Neural progenitor cell (in vitro differentiated cells): ENCODE data around the gene ZNF280D. TPM values are rescaled to one million over a fixed set of nuclear protein-coding genes. Genes with fewer than 3 reads are reported as not detected.

ENCODE experiments used
- DNase-seq: peaks from one replicate; pipeline ENCODE4 v3.0.0-alpha.2; 2016; ENCODE audit warnings: low spot score
- H2AFZ ChIP-seq: fragments of 200-600 bp; sonication (generic); replicated peaks from 2 replicates; pipeline ENCODE4 v1.6.1; 2016; ENCODE audit warnings: antibody characterized with exemption
- H3F3A ChIP-seq: fragments of 200-600 bp; sonication (generic); 2 replicates; pipeline ENCODE4 v1.6.1; 2016; ENCODE audit warnings: antibody characterized with exemption, low read depth
- H3K27ac ChIP-seq: fragments of 200-600 bp; sonication (generic); 2 replicates; pipeline ENCODE4 v1.5.1; 2016; ENCODE audit warnings: mild to moderate bottlenecking
- H3K27me3 ChIP-seq: fragments of 200-600 bp; sonication (generic); 2 replicates; pipeline ENCODE4 v1.6.1; 2016; ENCODE audit warnings: mild to moderate bottlenecking, moderate library complexity
- H3K36me3 ChIP-seq: fragments of 200-600 bp; sonication (generic); 2 replicates; pipeline ENCODE4 v1.5.1; 2016
- H3K4me1 ChIP-seq: fragments of 200-600 bp; sonication (generic); 2 replicates; pipeline ENCODE4 v1.6.1; 2016; ENCODE audit warnings: mixed run types
- H3K4me2 ChIP-seq: fragments of 200-600 bp; sonication (generic); 2 replicates; pipeline ENCODE4 v1.6.1; 2016
- H3K4me3 ChIP-seq: fragments of 200-600 bp; sonication (generic); 2 replicates; pipeline ENCODE4 v1.5.1; 2016
- H3K79me2 ChIP-seq: fragments of 200-600 bp; sonication (generic); 2 replicates; pipeline ENCODE4 v1.6.1; 2016; ENCODE audit warnings: low read depth
- H3K9ac ChIP-seq: fragments of 200-600 bp; sonication (generic); 2 replicates; pipeline ENCODE4 v1.6.1; 2016
- H3K9me3 ChIP-seq: fragments of 200-600 bp; sonication (generic); 2 replicates; pipeline ENCODE4 v1.5.1; 2016; ENCODE audit warnings: low read depth
- H4K20me1 ChIP-seq: fragments of 200-600 bp; sonication (generic); 2 replicates; pipeline ENCODE4 v1.6.1; 2016; ENCODE audit warnings: low read depth
- H3K27ac Mint-ChIP-seq: 3 replicates; pipeline ENCODE4 v1.8.0; 2021; ENCODE audit warnings: mixed read lengths
- H3K27me3 Mint-ChIP-seq: 2 replicates; pipeline ENCODE4 v1.8.0; 2022; ENCODE audit warnings: low read depth, mild to moderate bottlenecking, inconsistent platforms, moderate library complexity, mixed read lengths; ENCODE audit not compliant: insufficient read depth
- H3K36me3 Mint-ChIP-seq: 3 replicates; pipeline ENCODE4 v1.8.0; 2021; ENCODE audit warnings: mixed read lengths
- H3K4me1 Mint-ChIP-seq: 3 replicates; pipeline ENCODE4 v1.8.0; 2021; ENCODE audit warnings: mixed read lengths
- H3K4me3 Mint-ChIP-seq: 3 replicates; pipeline ENCODE4 v1.8.0; 2021; ENCODE audit warnings: mild to moderate bottlenecking, moderate library complexity, mixed read lengths
- H3K9me3 Mint-ChIP-seq: 3 replicates; pipeline ENCODE4 v1.8.0; 2020; ENCODE audit warnings: mixed read lengths
- CTCF ChIP-seq: fragments of 200-600 bp; sonication (generic); IDR thresholded peaks from 2 replicates; pipeline ENCODE4 v1.5.1; 2017; ENCODE audit warnings: antibody characterized with exemption, mild to moderate bottlenecking
- EZH2 ChIP-seq: fragments of 200-600 bp; sonication (generic); IDR thresholded peaks from 2 replicates; pipeline ENCODE4 v1.6.1; 2017; ENCODE audit warnings: antibody characterized with exemption, mild to moderate bottlenecking, moderate library complexity
- EZH2phosphoT487 ChIP-seq: fragments of 200-600 bp; sonication (generic); IDR thresholded peaks from 2 replicates; pipeline ENCODE4 v1.6.1; 2017; ENCODE audit warnings: antibody characterized with exemption
- total RNA-seq: library from RNA; depleted of rRNA; stranded (reverse); fragments of >200 nt; gene quantifications from 2 replicates; pipeline ENCODE4 v1.2.3, GENCODE V29; 2015; ENCODE audit warnings: low replicate concordance

Gene ZNF280D
- total RNA-seq, 1 donor from 2014 or later: 9.9 TPM

GRCh38 chr15:56749982-56750381, 16.7 kb upstream of the ZNF280D start:
- H3K36me3 Mint-ChIP-seq: no peaks in the 10 kb centered on the region
- H3K4me3 ChIP-seq: no peak overlapping the region
- H3K4me2 ChIP-seq: no peak overlapping the region

GRCh38 chr15:56744701-56745683, 11.7 kb upstream of the ZNF280D start:
- H3K27me3 Mint-ChIP-seq: no peaks in the 10 kb centered on the region
- H3K36me3 ChIP-seq: no peaks in the 10 kb centered on the region
- no peak for TF ChIP-seq EZH2phosphoT487
- TF ChIP-seq CTCF: no peak
- no peaks in the 10 kb centered on the region for H3K36me3 Mint-ChIP-seq
- no peak overlapping the region for H3K4me3 Mint-ChIP-seq
- no peaks in the 10 kb centered on the region for H3K4me1 Mint-ChIP-seq
- no peaks in the 10 kb centered on the region for H3K79me2 ChIP-seq
- no peaks in the 10 kb centered on the region for H3K9me3 Mint-ChIP-seq
- no peak overlapping the region for H2AFZ ChIP-seq
- no peak overlapping the region for H3K4me3 ChIP-seq
- no peak overlapping the region for H3K4me2 ChIP-seq
- no peaks in the 10 kb centered on the region for H3F3A ChIP-seq
- no peak overlapping the region for H3K9ac ChIP-seq
- no peaks in the 10 kb centered on the region for H3K27me3 ChIP-seq
- no peaks in the 10 kb centered on the region for H4K20me1 ChIP-seq
- DNase-seq: no peak
- no peaks in the 10 kb centered on the region for H3K4me1 ChIP-seq
- no peak overlapping the region for H3K27ac Mint-ChIP-seq
- H3K27ac ChIP-seq: no peak overlapping the region
- no peaks in the 10 kb centered on the region for H3K9me3 ChIP-seq

More at GRCh38 chr15:56749982-56750381, 16.7 kb upstream of the ZNF280D start:
- Histone ChIP-seq H3K27me3 (no peaks in the 10 kb centered on the region), H3K4me1 (no peaks in the 10 kb centered on the region), H3K27ac (no peak overlapping the region), H2AFZ (no peak overlapping the region), H3K9ac (no peak overlapping the region), H3F3A (no peaks in the 10 kb centered on the region), H3K9me3 (no peaks in the 10 kb centered on the region), H3K36me3 (no peaks in the 10 kb centered on the region), H4K20me1 (no peaks in the 10 kb centered on the region), H3K79me2 (no peaks in the 10 kb centered on the region)
- no peak overlapping the region for H3K27ac Mint-ChIP-seq
- no peaks in the 10 kb centered on the region for H3K4me1 Mint-ChIP-seq
- H3K9me3 Mint-ChIP-seq: no peaks in the 10 kb centered on the region
- no peaks in the 10 kb centered on the region for H3K27me3 Mint-ChIP-seq
- H3K4me3 Mint-ChIP-seq: no peak overlapping the region
- TF ChIP-seq CTCF (no peak), EZH2 (no peak), EZH2phosphoT487 (no peak)
- no peak for DNase-seq

- Histone ChIP-seq H3K79me2 (no peaks in the 10 kb centered on the region), H3F3A (no peaks in the 10 kb centered on the region), H3K9ac (no peak overlapping the region), H3K9me3 (no peaks in the 10 kb centered on the region), H3K4me2 (no peak overlapping the region), H3K4me1 (no peaks in the 10 kb centered on the region), H3K27me3 (no peaks in the 10 kb centered on the region), H3K27ac (no peak overlapping the region), H3K4me3 (no peak overlapping the region), H4K20me1 (no peaks in the 10 kb centered on the region), H2AFZ (no peak overlapping the region), H3K36me3 (no peaks in the 10 kb centered on the region)
- Mint-ChIP-seq H3K27me3 (no peaks in the 10 kb centered on the region), H3K36me3 (no peaks in the 10 kb centered on the region), H3K9me3 (no peaks in the 10 kb centered on the region), H3K4me3 (no peak overlapping the region), H3K4me1 (no peaks in the 10 kb centered on the region), H3K27ac (no peak overlapping the region)
- TF ChIP-seq EZH2phosphoT487 (no peak), EZH2 (no peak), CTCF (no peak)
- no peak for DNase-seq
Measured at GRCh38 chr15:56741541-56741940, 8.2 kb upstream of the ZNF280D start.
